HCT116 (cell line): ENCODE measurements around the gene SLC22A4. TPM values are rescaled to one million over a fixed set of nuclear protein-coding genes. Genes with fewer than 3 reads are reported as not detected.

Experiments used
- ATAC-seq: fragments of 200-7000 bp; cut with Tn5 transposase; 2 replicates; pipeline ENCODE4 v1.9.1; 2020; ENCODE audit warnings: mild to moderate bottlenecking, moderate library complexity
- Bru-seq: library from RNA; stranded (reverse); fragments of 400-500 nt; gene quantifications from one replicate; lab custom pipeline; 2021; lab: Mats Ljungman, UMichigan
- BruChase-seq, 2 experiments: library from RNA; stranded (reverse); fragments of 400-500 nt; gene quantifications; one replicate each; lab custom pipeline; 2021; lab: Mats Ljungman, UMichigan
- BruUV-seq: library from RNA; stranded (reverse); fragments of 400-500 nt; replicated peaks from 2 replicates; lab custom pipeline; 2021; lab: Mats Ljungman, UMichigan
- CTCF ChIA-PET: fragments of 300-600 bp; sonication (Branson Sonifier 250); formaldehyde crosslinking; loops from one replicate; lab custom pipeline; 2021; ENCODE audit warnings: antibody characterized with exemption; lab: Charles Lee
- POLR2A ChIA-PET: fragments of 300-600, 350-600 bp; sonication (Branson Sonifier 250); formaldehyde crosslinking; loops from one replicate; lab custom pipeline; 2021; ENCODE audit warnings: antibody characterized with exemption; lab: Charles Lee
- RAD21 ChIA-PET, 2 experiments: fragments of 300-600 bp; sonication (Branson Sonifier 250); formaldehyde crosslinking; loops; one replicate each; lab custom pipeline; 2023; ENCODE audit warnings: low total read pairs in 2 of 2; ENCODE audit not compliant: uncharacterized antibody in 2 of 2, unreplicated experiment in 2 of 2, low non-redundant PET in 1 of 2; lab: Charles Lee
- DNase-seq: peaks from one replicate; pipeline ENCODE4 v3.0.0-alpha.2; 2010; ENCODE audit warnings: low read depth, low spot score
- H2AFZ ChIP-seq: fragments of 200-600 bp; shearing (Covaris generic), sonication (generic); 2 replicates; pipeline ENCODE4 v1.6.1; 2017; ENCODE audit warnings: low read depth, mixed run types, mixed read lengths, antibody characterized with exemption, low read length; ENCODE audit not compliant: poor library complexity, severe bottlenecking
- H3K27ac ChIP-seq: 2 replicates; pipeline ENCODE4 v1.5.1; 2012; ENCODE audit warnings: low read depth, low read length
- H3K27me3 ChIP-seq: fragments of 200-600 bp; sonication (generic); 2 replicates; pipeline ENCODE4 v1.6.1; 2016; ENCODE audit warnings: mixed run types, low read length, mixed read lengths; ENCODE audit not compliant: insufficient read depth
- H3K36me3 ChIP-seq, 2 experiments: fragments of 200-500 bp in 1 of 2; fragments of 200-600 bp in 1 of 2; sonication (Bioruptor generic) in 1 of 2; sonication (generic) in 1 of 2; 2 replicates each; pipeline versions ENCODE4 v1.5.1 to v1.6.1; 2014 to 2016; ENCODE audit warnings: low read length in 2 of 2, inconsistent platforms in 1 of 2, mixed read lengths in 1 of 2, mixed run types in 1 of 2; ENCODE audit not compliant: insufficient read depth in 2 of 2, control insufficient read depth in 1 of 2
- H3K4me1 ChIP-seq, 2 experiments: fragments of 200-600 bp in 1 of 2; sonication (generic) in 1 of 2; 2 replicates each; pipeline versions ENCODE4 v1.5.1 to v1.6.1; 2012 to 2017; ENCODE audit warnings: low read length in 2 of 2, inconsistent platforms in 1 of 2, mild to moderate bottlenecking in 1 of 2, mixed read lengths in 1 of 2, mixed run types in 1 of 2, moderate library complexity in 1 of 2; ENCODE audit not compliant: insufficient read depth in 2 of 2, control insufficient read depth in 1 of 2
- H3K4me2 ChIP-seq: fragments of 200-600 bp; sonication (generic); 2 replicates; pipeline ENCODE4 v1.6.1; 2017; ENCODE audit warnings: mixed run types, low read length, mixed read lengths
- H3K4me3 ChIP-seq, 2 experiments: fragments of 200-600 bp in 1 of 2; sonication (generic) in 1 of 2; replicated peaks in 1 of 2; 2 replicates each; pipeline ENCODE4 v1.5.1; 2011 to 2016; ENCODE audit warnings: low read length in 2 of 2, control low read depth in 1 of 2, low read depth in 1 of 2, mild to moderate bottlenecking in 1 of 2, mixed read lengths in 1 of 2, mixed run types in 1 of 2
- H3K79me2 ChIP-seq: fragments of 200-600 bp; sonication (generic); 2 replicates; pipeline ENCODE4 v1.6.1; 2017; ENCODE audit warnings: mild to moderate bottlenecking, mixed run types, low read length, moderate library complexity, mixed read lengths; ENCODE audit not compliant: insufficient read depth
- H3K9ac ChIP-seq: fragments of 200-600 bp; sonication (generic); 2 replicates; pipeline ENCODE4 v1.6.1; 2016; ENCODE audit warnings: low read length, mixed read lengths
- H3K9me2 ChIP-seq: fragments of 200-600 bp; sonication (generic), shearing (Covaris generic); 2 replicates; pipeline ENCODE4 v1.6.1; 2017; ENCODE audit warnings: mixed run types, mild to moderate bottlenecking, moderate library complexity; ENCODE audit not compliant: insufficient read depth
- H3K9me3 ChIP-seq, 2 experiments: fragments of 200-500 bp in 1 of 2; fragments of 200-600 bp in 1 of 2; sonication (Bioruptor generic) in 1 of 2; sonication (generic) in 1 of 2; 2 replicates each; pipeline ENCODE4 v1.6.1; 2014 to 2017; ENCODE audit warnings: low read length in 2 of 2, mixed read lengths in 2 of 2, inconsistent platforms in 1 of 2, low read depth in 1 of 2, mild to moderate bottlenecking in 1 of 2, mixed run types in 1 of 2, moderate library complexity in 1 of 2; ENCODE audit not compliant: control insufficient read depth in 1 of 2, insufficient read depth in 1 of 2
- H4K20me1 ChIP-seq: fragments of 200-600 bp; sonication (generic), shearing (Covaris generic); 2 replicates; pipeline ENCODE4 v1.6.1; 2017; ENCODE audit warnings: mixed run types, mild to moderate bottlenecking, moderate library complexity; ENCODE audit not compliant: insufficient read depth
- POLR2AphosphoS5 ChIP-seq: IDR thresholded peaks from 2 replicates; pipeline ENCODE4 v1.6.1; 2011; ENCODE audit warnings: mild to moderate bottlenecking, low read depth, low read length, moderate library complexity
- YY1 ChIP-seq: IDR thresholded peaks from 2 replicates; pipeline ENCODE4 v1.6.1; 2011; ENCODE audit warnings: low read length, low read depth, moderate library complexity, mild to moderate bottlenecking; ENCODE audit not compliant: insufficient replicate concordance; ENCODE audit errors: extremely low read depth
- intact Hi-C: fragments of 100-400 bp; cut with micrococcal nuclease; formaldehyde crosslinking; loops from 2 replicates; pipeline ENCODE4 v1.10.0; 2022
- long read RNA-seq: library from polyadenylated mRNA; unstranded; transcript quantifications from one replicate; pipeline ENCODE4 v2.0.0, GENCODE V29; 2021; ENCODE audit not compliant: unreplicated experiment
- polyA plus RNA-seq: library from polyadenylated mRNA; unstranded; fragments of >200 nt; gene quantifications from 2 replicates; pipeline ENCODE4 v1.2.1, GENCODE V29; 2012; ENCODE audit warnings: missing spikeins
- total RNA-seq: library from RNA; stranded (reverse); gene quantifications from one replicate; pipeline ENCODE4 v1.2.1, GENCODE V29; 2021; ENCODE audit not compliant: unreplicated experiment
- TF ChIP-seq, protein P1 (sequence below), 3 experiments: fragments of 200-600 bp in 1 of 3; sonication (generic) in 1 of 3; IDR thresholded peaks in 2 of 3; conservative IDR thresholded peaks in 1 of 3; 2 replicates each; pipeline ENCODE4 v1.5.1; 2012 to 2017; ENCODE audit warnings: low read depth in 2 of 3, low read length in 2 of 3, antibody characterized with exemption in 1 of 3, borderline replicate concordance in 1 of 3, control low read depth in 1 of 3, mild to moderate bottlenecking in 1 of 3, mixed read lengths in 1 of 3, mixed run types in 1 of 3, moderate library complexity in 1 of 3; ENCODE audit not compliant: insufficient read depth in 1 of 3
- TF ChIP-seq, protein P2 (sequence below): IDR thresholded peaks from 2 replicates; pipeline ENCODE4 v1.6.1; 2012

Gene SLC22A4
- total RNA-seq (0.59 TPM), Bru-seq, nascent RNA (percentile 39 among the genes with signal in this experiment), BruChase-seq, experiment 1, labeled RNA remaining after a 6-hour chase (percentile 34 among the genes with signal in this experiment), BruChase-seq, experiment 2, labeled RNA remaining after a 2-hour chase (percentile 36 among the genes with signal in this experiment)
- 0.26 and 0.34 TPM in 2 replicates for polyA plus RNA-seq
- long read RNA-seq, result 0 reads

DNA sequence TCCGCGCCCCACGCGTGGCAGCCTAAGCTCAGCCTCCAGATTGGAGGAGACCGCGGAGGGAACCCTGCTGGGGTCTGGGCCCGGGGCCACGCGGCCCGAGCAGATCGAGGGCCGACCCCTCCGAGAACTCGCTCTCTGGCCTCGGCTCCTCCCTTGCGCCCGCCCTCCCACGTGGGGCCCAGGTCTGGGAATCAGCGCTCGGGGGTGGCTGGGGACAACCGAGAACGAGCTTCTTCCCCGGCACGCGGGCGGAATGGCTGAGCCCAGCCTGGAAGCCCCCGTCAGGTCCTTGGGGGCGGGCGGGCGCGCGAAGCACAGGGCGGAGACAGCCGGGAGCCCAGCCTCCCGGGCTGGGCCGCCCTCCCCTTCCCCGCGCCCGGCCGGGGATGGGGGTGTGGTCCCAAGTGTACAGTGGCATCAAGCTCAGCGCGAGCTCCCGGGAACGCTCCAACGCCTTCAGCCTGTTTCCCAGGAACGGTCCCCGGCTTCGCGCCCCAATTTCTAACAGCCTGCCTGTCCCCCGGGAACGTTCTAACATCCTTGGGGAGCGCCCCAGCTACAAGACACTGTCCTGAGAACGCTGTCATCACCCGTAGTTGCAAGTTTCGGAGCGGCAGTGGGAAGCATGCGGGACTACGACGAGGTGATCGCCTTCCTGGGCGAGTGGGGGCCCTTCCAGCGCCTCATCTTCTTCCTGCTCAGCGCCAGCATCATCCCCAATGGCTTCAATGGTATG, at the start of gene SLC22A4:
SLC22A4 (plus strand) TSS at position 403 of the 736 bp plus-strand sequence; CDS start at position 626, 223 bp downstream.
- peak within 1 kb of the TSS; percentile 100 for H3K4me2 ChIP-seq
- no peaks in the 10 kb centered on the region for H3K79me2 ChIP-seq
- peak within 1 kb of the TSS; percentile 88 for H2AFZ ChIP-seq
- TF ChIP-seq, protein P1, sequence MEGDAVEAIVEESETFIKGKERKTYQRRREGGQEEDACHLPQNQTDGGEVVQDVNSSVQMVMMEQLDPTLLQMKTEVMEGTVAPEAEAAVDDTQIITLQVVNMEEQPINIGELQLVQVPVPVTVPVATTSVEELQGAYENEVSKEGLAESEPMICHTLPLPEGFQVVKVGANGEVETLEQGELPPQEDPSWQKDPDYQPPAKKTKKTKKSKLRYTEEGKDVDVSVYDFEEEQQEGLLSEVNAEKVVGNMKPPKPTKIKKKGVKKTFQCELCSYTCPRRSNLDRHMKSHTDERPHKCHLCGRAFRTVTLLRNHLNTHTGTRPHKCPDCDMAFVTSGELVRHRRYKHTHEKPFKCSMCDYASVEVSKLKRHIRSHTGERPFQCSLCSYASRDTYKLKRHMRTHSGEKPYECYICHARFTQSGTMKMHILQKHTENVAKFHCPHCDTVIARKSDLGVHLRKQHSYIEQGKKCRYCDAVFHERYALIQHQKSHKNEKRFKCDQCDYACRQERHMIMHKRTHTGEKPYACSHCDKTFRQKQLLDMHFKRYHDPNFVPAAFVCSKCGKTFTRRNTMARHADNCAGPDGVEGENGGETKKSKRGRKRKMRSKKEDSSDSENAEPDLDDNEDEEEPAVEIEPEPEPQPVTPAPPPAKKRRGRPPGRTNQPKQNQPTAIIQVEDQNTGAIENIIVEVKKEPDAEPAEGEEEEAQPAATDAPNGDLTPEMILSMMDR (IDR thresholded peaks at IDR 0.05 in 2 of 3, conservative IDR thresholded peaks at IDR 0.05 in 1 of 3; ENCODE audit: borderline replicate concordance in 1 of 3, insufficient read depth in 1 of 3, low read depth in 2 of 3, low read length in 2 of 3), result 0 out of 6 replicates have a peak, but pooled peaks of 1 of the 3 experiments have one; percentile 3
- TF ChIP-seq POLR2AphosphoS5 (peak; percentile 81), YY1 (peak; percentile 38)
- TF ChIP-seq, protein P2, sequence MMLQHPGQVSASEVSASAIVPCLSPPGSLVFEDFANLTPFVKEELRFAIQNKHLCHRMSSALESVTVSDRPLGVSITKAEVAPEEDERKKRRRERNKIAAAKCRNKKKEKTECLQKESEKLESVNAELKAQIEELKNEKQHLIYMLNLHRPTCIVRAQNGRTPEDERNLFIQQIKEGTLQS, result no peak
- H4K20me1 ChIP-seq, result no peaks in the 10 kb centered on the region
- ChIA-PET CTCF (interaction anchor here (0.6 to 2.0 kb wide), 12 partner anchors 9 to 229 kb away, joined by 3 to 19 read pairs (median 4); no protein-coding TSS in a partner anchor), POLR2A (interaction anchor here (0.8 to 2.4 kb wide), 11 partner anchors 9 to 206 kb away, joined by 3 to 16 read pairs (median 4); partner anchors contain the start of genes P4HA2 and SLC22A5), RAD21 (interaction anchor here in 1 of 2 experiments (0.7 to 1.2 kb wide), 2 partner anchors 56 to 58 kb away, joined by 3 to 6 read pairs; no protein-coding TSS in a partner anchor)
- no peaks in the 10 kb centered on the region for H3K27me3 ChIP-seq
- intact Hi-C loops, result loop anchor here (2.0 to 10.0 kb wide), 3 partner anchors 67 to 201 kb away; partner anchors contain the start of genes IRF1, P4HA2 and SLC22A5
- peak within 1 kb of the TSS; percentile 90 for H3K27ac ChIP-seq
- no peaks in the 10 kb centered on the region for H3K9me3 ChIP-seq
- H3K9ac ChIP-seq, result peak within 1 kb of the TSS; percentile 90
- H3K4me3 ChIP-seq, result peak within 1 kb of the TSS; percentile 59 to 79
- H3K4me1 ChIP-seq, result peaks cover 14 to 37% of the 10 kb centered on the region in 2 experiments
- peak; percentile 87 for DNase-seq
- BruUV-seq, result no TSS peak
- no peaks in the 10 kb centered on the region for H3K36me3 ChIP-seq
- peak; percentile 82 for ATAC-seq
- no peaks in the 10 kb centered on the region for H3K9me2 ChIP-seq
